Measurements from ENCODE around the gene BCKDHA. TPM values are rescaled to one million over a fixed set of nuclear protein-coding genes. Genes with fewer than 3 reads are reported as not detected.
A peak's percentile ranks its signal among the peaks of the same experiment; 100 is the strongest.

Gene BCKDHA
- total and polyA plus RNA-seq, 9 of the 15 experiments (the other 6 are each of a cell fraction or from before 2014, with no cell fraction given): 4.5 to 52.5 (median 14.1) TPM

DNA sequence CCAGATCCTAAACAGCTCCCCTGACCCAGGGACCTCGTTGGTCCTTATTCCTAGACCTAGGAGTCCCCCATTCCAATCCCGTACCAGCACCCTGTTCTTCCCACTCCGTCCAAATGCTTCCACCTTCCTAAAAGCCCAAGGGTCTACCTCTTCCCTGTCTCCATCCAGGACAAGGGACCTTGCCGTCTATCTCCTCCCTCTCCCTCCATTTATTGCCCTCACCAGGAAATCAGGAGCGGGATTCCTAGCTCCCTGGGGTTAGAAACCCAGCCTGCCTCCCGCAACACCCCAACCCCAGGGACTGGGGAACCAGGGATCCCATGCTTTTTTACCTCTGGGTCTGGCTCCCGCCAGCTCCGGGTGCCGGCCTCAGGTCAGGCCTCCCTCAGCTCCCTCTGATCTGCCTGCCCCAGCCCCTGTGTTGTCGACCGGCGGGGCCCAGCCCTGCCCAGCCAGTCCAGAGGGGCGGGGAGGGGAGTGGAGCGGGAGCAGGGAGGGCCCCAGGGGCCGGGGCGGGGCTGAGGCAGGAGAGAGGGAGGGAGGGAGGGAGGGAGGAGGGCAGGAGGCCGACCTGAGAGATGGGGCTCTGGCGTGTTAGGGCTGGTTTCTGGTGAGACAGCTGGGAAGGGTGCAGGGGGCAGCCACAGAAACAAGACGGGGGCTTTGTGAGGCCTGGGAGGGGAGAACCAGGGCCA is 29.5 kb downstream of the BCKDHA start, which contains the start of gene B3GNT8 (continued):
- TF ChIP-seq ZNF197 (CRISPR knock-in tag; IDR thresholded peaks at IDR 0.05; ENCODE audit: low read depth) (no peak), POLR2AphosphoS5 (IDR thresholded peaks at IDR 0.05; ENCODE audit: control insufficient read depth, insufficient read depth, low read depth, low read length) (peak; percentile 19; the same call in 1 of the 2 replicates), MEF2D (tag; conservative IDR thresholded peaks at IDR 0.05; ENCODE audit: low read depth) (no peak), ESRRB (CRISPR knock-in tag; IDR thresholded peaks at IDR 0.05; ENCODE audit: borderline replicate concordance) (no peak), EGR1 (conservative IDR thresholded peaks at IDR 0.05) (no peak), KLF16 (IDR thresholded peaks at IDR 0.05) (0 out of 2 replicates have a peak, but pooled peaks have one; percentile 10), STAT5A (IDR thresholded peaks at IDR 0.05; ENCODE audit: borderline replicate concordance, low read length) (no peak), ZNF77 (CRISPR knock-in tag; IDR thresholded peaks at IDR 0.05) (no peak), TAF1 (IDR thresholded peaks at IDR 0.05; ENCODE audit: control insufficient read depth, extremely low read depth, insufficient read depth, low read length, severe bottlenecking) (peak; percentile 44), CBFA2T3 (IDR thresholded peaks at IDR 0.05) (no peak), RUNX1 (IDR thresholded peaks at IDR 0.05; ENCODE audit: low read depth) (no peak), HDAC6 (IDR thresholded peaks at IDR 0.05; ENCODE audit: low read depth, low read length) (no peak), PRMT5 (CRISPR knock-in tag; IDR thresholded peaks at IDR 0.05) (no peak), NR2F6 (CRISPR knock-in tag; IDR thresholded peaks at IDR 0.05) (no peak)
- TF ChIP-seq, protein P1, sequence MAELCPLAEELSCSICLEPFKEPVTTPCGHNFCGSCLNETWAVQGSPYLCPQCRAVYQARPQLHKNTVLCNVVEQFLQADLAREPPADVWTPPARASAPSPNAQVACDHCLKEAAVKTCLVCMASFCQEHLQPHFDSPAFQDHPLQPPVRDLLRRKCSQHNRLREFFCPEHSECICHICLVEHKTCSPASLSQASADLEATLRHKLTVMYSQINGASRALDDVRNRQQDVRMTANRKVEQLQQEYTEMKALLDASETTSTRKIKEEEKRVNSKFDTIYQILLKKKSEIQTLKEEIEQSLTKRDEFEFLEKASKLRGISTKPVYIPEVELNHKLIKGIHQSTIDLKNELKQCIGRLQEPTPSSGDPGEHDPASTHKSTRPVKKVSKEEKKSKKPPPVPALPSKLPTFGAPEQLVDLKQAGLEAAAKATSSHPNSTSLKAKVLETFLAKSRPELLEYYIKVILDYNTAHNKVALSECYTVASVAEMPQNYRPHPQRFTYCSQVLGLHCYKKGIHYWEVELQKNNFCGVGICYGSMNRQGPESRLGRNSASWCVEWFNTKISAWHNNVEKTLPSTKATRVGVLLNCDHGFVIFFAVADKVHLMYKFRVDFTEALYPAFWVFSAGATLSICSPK (IDR thresholded peaks at IDR 0.05; ENCODE audit: borderline replicate concordance): no peak
- TF ChIP-seq, protein P2, sequence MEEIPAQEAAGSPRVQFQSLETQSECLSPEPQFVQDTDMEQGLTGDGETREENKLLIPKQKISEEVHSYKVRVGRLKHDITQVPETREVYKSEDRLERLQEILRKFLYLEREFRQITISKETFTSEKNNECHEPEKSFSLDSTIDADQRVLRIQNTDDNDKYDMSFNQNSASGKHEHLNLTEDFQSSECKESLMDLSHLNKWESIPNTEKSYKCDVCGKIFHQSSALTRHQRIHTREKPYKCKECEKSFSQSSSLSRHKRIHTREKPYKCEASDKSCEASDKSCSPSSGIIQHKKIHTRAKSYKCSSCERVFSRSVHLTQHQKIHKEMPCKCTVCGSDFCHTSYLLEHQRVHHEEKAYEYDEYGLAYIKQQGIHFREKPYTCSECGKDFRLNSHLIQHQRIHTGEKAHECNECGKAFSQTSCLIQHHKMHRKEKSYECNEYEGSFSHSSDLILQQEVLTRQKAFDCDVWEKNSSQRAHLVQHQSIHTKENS (CRISPR knock-in tag; IDR thresholded peaks at IDR 0.05): no peak
- TF ChIP-seq, protein P3, sequence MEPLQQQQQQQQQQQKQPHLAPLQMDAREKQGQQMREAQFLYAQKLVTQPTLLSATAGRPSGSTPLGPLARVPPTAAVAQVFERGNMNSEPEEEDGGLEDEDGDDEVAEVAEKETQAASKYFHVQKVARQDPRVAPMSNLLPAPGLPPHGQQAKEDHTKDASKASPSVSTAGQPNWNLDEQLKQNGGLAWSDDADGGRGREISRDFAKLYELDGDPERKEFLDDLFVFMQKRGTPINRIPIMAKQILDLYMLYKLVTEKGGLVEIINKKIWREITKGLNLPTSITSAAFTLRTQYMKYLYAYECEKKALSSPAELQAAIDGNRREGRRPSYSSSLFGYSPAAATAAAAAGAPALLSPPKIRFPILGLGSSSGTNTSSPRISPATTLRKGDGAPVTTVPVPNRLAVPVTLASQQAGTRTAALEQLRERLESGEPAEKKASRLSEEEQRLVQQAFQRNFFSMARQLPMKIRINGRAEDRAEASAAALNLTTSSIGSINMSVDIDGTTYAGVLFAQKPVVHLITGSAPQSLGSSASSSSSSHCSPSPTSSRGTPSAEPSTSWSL (CRISPR knock-in tag; IDR thresholded peaks at IDR 0.05; ENCODE audit: borderline replicate concordance): 0 out of 2 replicates have a peak, but pooled peaks have one; percentile 25
- TF ChIP-seq, protein P4, sequence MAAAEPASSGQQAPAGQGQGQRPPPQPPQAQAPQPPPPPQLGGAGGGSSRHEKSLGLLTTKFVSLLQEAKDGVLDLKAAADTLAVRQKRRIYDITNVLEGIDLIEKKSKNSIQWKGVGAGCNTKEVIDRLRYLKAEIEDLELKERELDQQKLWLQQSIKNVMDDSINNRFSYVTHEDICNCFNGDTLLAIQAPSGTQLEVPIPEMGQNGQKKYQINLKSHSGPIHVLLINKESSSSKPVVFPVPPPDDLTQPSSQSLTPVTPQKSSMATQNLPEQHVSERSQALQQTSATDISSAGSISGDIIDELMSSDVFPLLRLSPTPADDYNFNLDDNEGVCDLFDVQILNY (CRISPR knock-in tag; IDR thresholded peaks at IDR 0.05): no peak
- TF ChIP-seq, protein P5, sequence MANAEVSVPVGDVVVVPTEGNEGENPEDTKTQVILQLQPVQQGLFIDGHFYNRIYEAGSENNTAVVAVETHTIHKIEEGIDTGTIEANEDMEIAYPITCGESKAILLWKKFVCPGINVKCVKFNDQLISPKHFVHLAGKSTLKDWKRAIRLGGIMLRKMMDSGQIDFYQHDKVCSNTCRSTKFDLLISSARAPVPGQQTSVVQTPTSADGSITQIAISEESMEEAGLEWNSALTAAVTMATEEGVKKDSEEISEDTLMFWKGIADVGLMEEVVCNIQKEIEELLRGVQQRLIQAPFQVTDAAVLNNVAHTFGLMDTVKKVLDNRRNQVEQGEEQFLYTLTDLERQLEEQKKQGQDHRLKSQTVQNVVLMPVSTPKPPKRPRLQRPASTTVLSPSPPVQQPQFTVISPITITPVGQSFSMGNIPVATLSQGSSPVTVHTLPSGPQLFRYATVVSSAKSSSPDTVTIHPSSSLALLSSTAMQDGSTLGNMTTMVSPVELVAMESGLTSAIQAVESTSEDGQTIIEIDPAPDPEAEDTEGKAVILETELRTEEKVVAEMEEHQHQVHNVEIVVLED (CRISPR knock-in tag; IDR thresholded peaks at IDR 0.05): no peak
- TF ChIP-seq, protein P6, sequence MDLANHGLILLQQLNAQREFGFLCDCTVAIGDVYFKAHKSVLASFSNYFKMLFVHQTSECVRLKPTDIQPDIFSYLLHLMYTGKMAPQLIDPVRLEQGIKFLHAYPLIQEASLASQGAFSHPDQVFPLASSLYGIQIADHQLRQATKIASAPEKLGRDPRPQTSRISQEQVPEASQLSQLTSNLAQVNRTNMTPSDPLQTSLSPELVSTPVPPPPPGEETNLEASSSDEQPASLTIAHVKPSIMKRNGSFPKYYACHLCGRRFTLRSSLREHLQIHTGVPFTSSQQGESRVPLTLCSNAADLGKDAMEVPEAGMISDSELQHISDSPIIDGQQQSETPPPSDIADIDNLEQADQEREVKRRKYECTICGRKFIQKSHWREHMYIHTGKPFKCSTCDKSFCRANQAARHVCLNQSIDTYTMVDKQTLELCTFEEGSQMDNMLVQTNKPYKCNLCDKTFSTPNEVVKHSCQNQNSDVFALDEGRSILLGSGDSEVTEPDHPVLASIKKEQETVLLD (IDR thresholded peaks at IDR 0.05): no peak

All from K562 (cell line).